Stimulated activated CD4-positive, alpha-beta T cell treated with anti-CD3 and anti-CD28 coated beads, Interleukin-1b, Interleukin-23, amount 100 ng/mL, for 48 hours (primary cell): ENCODE measurements around the gene KRT6B.
"Not testable (repeated sequence)": the region's sequence is repeated elsewhere in the genome, so short reads cannot be mapped to it uniquely, and the experiment has no call there.

Experiments used
- DNase-seq: peaks from one replicate; pipeline ENCODE4 v3.0.0-alpha.2; 2020

KRT6B gene

DNA sequence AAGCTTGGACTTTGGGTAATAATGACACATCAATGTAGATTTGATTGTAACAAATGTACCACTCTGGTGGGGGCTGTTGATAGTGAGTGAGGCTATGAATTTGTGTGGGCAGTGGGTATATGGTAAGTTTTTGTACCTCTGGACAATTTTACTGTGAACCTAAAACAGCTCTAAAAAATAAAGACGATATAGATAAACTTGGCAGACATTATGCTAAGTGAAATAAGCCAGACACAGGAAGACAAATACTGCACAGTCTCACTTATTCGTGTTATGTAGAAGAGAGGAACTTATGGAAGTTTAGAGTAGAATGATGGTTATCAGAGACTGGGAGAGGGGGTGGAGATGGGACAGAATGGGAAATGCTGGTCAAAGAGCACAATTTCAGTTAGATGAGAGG is 13.0 kb upstream of the KRT6B start:
- no peak for DNase-seq

DNA sequence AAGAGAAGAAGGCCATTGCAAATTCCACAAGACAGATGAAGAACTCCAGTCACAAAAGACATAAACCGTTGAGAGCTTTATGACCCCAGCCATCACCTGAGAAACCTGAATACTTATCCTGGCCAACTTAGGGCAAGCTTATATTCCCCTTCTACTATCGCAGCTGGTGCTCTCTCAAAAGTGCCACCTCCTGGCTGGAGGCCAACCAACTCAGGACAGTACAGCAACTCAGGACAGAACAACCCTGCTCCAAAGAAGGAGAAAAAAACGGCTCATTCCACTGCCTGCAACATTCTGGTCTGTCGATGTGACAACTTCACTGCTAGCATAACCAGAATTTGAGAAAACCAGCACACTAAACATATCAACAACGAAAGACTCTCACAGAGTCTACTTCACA is 9.7 kb upstream of the KRT6B start:
- DNase-seq: no peak

DNA sequence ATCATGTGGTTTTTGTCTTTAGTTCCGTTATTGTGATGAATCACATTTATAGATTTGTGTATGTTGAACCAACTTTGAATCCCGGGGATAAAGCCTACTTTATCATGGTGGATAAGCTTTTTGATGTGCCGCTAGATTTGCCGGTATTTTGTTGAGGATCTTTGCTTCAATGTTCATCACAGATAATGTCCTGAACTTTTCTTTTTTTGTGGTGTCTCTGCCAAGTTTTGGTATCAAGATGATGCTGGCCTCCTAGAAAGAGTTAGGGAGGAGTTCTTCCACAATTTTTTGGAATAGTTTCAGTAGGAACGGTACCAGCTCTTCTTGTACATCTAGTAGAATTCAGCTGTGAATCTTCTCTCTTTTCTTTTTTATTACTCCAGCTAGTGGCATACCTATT is 6.9 kb upstream of the KRT6B start:
- no peak for DNase-seq

DNA sequence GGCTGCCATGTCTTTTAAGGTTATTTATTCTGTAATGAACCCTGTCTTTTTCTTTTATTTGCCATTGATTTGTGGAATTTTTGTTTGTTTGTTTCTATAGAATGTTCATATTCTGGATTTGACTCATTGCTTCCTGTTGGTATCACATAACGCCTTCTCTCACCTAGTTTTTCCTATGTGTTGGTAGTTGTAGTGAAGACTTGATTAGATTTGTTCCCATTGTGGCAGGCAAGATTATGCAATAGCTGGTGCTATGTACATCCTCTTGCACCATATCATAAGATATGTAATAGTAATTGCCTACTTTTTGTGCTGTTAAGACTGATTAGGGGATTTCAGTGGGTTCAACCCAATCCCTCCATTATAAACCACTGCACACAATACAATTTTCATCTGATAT is 3.9 kb upstream of the KRT6B start:
- DNase-seq: no peak

DNA sequence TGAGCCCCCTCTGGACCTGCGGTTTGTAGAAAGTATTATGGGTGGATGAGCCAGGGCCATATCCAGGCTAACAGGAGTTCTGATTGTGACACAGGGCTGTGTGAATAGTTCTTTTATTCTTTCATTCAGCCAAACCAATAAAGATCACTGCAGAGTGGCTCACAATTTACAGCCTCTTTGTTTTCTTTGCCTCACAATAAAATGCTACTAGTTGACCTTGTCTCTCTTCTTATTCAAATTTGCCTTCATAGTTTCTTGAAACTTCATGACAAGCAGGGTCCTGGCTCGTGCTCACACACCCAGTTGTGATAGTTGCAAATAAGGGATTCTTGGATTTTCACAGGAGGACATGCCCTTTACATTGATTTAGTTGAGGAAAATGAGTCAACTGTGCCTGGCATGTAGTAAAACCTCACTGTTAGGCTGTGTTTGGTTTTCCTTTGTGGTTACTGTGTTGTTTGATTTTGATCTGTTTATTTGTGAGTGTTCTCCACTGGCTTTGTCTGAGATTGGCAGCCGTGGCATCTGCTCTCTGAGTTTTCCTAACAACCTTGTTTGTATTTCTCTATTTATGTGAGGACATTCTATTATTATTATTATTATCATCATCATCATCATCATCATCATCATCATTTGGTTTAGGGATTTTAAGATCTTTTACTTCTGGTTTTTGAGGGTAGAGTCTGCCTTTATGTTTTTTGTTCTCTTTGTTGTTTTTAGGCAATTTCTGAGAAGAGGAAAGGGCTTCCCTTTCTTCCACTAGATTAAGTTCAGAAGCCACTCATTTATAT is 2.7 kb upstream of the KRT6B start:
- DNase-seq: no peak

DNA sequence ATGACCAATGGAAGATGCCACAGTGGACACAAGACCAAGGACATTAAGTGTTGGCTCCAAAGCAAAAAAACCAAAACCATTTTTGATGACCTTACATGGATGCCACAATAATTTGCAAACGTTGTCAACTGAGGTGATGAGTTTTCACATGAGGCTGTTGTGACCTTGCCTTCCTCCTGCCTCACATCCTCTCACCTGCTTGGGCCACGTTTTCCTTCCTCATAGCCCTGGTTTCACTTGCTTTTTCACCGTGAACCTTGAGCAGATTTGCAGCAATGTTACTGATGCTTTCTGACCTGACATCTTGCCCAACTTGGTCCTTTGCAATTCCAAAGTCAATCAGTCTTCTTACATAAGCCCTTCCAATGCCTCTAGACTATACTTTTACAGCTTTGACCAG is 3.7 kb downstream of the KRT6B start:
- no peak for DNase-seq

DNA sequence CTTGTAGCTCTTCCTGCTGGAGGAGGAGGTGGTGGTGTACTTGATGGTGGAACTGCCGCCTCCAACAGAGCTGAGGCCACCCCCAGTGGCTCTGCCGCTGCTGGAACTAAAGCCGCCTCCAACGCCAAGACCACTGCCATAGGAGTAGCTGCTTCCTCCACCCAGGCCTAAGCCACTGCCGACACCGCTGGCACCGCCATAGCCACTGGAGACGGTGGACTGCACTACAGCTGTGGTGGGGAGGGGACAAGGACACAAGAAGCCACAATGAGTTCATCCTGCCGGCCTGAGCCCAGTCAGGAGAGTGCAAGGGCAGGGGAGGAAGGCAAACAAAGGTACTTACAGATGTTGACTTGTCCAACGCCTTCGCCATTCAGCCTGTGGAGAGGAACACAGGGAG is 4.8 kb downstream of the KRT6B start:
- not testable (repeated sequence) for DNase-seq

DNA sequence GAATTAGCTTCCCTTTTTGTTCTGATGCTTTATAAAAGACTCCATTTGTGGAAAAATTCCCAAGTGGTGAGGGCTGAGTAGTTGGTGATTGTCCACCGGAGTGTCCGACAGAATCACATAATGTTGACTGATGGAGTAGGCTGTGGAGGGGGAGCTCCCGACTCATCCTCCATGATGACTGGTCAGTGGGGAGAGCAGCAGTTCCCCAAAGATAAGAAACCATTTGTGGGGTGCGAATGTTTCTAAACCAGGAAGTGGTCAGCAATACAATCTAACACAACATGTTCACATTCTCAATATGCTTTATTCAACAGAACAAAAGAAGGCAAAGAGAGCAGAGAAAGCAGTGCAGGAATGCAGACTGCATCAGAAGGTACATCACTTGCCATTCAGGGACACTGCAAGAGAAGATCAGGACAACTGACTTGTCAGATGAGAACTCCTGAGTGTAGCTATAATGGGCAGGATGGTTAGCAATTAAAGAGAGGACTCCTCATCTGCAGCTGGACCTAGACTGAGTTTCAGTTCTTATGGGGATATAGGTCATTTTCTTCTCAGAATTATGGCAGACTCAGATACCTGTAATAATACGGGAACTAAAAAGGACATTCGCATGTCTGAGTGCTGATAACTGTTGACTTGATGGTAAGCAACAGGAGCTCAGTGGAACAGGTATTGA is 5.4 kb downstream of the KRT6B start:
- no peak for DNase-seq

DNA sequence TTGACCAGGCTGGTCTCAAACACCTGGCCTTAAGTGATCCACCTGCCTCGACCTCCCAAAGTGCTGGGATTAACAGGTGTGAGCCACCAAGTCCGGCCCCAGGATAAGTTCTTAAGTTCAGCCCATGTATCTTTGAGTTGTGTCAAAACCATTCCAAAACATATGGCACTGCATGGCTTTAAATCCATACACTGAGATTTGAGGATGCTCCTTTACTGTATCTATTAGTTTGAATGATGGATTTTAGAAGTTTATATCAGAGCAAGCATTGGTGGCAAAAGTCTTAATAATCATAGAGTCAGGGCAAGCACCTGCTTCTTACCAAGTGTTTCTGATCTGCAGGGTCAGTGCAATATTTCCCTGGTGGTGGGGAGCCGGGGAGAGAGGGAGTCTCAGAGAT is 6.1 kb downstream of the KRT6B start:
- DNase-seq: no peak

DNA sequence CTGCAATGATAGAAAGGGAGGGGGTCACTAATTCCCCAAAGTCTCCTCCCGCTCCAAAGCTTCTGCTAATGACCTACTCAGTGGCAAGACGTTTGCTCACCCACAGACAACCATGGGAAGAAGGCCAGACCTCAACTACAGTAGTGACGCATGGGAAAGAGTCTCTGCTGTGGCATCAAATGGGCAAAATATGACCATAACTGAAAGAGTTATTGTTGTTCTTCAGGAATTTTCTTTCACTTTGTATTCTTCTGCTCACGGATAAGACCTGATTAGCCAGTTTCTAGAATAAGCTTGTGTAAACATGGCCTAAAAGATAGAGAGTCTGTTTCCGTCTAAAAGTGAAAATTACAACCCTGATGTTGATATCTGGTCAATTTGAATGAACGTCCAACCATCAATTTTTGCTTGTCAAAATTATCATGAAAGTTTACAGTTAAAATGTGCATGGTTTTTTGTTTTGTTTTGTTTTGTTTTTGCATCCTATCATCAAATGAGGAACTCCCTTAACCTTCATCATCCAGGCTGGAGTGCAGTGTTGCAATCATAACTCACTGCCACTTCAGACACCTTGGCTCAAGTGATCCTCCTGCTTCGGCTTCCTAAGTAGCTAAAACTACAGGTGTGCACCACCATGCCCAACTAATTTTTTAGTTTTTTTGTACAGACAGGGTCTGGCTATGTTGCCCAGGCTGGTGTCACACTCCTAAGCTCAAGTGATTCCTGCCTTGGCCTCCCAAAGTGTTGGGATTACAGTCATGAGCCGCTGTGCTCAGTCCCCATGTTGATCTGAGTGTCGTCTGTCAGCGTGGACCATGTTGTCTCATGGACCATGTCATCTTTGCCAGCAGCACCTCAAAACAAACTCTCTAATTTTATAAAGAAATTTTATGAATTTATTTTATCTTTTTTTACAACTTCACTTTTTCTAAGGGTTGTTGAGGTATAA is 7.0 kb downstream of the KRT6B start:
- no peak for DNase-seq

DNA sequence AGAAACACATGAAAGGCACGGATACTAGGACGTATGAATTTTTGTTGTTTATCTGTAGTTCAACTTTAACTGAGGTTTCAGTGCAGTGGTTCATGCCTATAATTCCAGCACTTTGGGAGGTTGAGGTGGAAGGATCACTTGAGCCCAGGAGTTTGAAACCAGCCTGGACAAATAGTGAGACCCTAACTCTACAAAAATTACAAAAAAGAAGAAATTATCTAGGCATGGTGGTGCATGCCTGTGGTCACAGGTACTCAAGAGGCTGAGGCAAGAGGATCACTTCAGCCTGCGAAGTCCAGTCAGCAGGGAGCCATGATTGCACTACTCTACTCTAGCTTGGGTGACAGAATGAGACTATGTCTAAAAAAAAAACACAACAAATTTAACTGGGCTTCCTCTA is 8.0 kb downstream of the KRT6B start:
- DNase-seq: no peak

DNA sequence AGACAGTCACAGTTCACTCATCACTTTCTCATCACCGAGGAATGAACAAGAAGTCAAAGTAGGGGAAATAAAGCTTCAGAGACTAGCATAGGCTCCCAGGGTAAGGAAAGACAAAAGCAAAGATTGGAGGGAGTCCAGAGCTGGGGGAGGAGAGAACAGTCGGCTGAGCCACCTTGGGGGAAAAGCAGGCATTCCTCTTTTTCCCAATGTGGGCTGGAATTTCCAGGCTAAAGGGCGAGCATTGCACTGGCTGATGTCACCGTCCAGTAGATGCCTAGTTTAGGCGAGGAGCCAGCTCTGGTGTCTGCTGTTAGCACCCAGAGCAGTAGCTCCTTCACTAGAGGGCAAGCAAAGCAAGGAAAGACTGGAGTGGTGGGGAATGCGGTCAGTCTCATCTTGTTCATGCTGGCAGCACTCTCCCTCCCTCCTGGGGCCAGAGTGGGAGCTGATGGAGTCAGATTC is 9.3 kb downstream of the KRT6B start:
- DNase-seq: no peak

DNA sequence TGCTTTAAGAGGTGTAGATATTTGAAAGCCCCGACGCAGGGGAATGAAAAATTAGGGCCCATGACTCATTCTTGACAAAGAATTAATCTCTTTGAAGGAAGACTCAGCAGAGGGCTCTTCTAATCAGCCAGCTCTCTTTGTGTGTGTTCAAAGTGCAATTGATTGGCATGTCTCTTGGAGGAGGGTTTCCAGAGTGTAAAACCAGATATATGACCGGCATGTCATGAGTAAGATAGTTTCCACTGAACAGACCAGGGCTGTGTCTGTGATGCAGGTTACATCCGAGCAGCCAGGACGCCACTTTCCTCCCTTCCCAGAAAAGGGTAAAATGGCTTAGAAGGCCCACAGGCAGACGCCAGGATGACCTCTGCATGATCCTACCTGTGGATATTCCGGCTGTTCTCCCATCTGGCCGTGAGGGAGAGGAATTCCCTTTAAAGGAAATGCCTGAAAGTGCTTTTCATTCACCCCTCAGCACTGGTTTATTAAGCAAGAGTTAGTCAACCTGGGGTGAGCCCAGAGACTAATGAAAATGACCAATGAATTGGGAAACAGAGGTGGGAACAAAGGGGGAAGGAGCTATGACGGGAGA is 10.5 kb downstream of the KRT6B start:
- DNase-seq: no peak

DNA sequence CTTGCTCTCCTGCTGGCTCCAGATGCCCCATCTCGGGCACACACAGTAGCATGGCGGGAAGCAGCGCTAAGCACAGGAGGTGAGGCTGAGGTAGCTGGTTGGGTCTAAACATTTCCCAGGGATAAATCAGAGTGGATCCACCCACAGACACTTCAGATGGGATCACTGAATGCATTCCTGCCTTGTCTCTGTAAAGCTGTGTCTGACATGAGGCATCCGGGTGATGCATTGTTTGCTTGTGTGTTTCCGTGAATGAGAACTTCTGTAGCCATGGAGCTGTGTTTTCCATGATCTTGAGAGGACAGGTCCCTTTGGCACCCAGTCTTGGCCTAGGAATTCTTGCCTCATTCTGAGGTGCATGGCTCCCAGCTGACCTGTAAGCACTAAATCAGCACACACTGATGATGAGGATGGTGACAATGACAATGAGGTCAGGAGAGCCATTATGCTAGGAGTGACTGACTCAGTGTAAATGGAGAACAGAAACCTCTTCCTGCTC is 11.1 kb downstream of the KRT6B start:
- DNase-seq: no peak

DNA sequence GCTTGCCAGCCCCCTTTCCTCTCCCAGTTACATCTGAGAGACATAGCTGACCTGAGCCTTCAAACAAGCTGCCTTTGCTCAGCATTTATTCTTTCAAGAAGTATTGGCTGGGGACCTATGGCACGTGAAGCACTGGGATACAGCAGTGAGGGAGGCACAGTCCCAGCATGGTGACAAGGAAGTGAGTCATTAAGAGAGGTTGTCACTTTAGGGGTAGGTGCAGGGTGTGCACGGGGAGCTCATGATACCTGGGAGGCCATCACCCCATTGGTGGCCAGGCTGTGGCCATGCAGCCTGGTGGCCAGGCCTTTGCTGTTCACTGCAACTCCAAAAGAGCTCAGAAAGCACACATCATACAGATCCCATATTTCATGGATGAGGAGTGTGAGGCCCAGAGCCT is 12.1 kb downstream of the KRT6B start:
- DNase-seq: no peak

DNA sequence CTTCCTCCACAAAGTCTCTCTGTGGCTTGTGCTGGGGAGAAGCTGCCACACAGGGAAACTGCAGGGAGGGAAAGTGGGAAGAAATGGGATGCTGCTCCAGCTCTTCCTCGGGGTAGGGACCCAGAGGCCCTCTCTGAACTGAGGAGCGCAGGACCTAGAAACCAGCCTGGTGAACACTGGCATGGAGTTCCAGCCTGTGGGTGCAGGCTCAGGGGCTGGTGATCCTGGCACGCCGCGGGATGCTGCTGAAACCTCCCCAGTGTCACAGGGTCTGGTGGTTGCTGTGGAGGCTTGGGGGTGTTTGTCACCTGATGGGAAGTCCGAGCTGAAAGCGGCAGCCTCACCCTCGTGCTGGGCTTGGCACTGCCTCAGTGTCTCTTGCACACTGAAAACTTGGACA is 12.5 kb downstream of the KRT6B start:
- no peak for DNase-seq

DNA sequence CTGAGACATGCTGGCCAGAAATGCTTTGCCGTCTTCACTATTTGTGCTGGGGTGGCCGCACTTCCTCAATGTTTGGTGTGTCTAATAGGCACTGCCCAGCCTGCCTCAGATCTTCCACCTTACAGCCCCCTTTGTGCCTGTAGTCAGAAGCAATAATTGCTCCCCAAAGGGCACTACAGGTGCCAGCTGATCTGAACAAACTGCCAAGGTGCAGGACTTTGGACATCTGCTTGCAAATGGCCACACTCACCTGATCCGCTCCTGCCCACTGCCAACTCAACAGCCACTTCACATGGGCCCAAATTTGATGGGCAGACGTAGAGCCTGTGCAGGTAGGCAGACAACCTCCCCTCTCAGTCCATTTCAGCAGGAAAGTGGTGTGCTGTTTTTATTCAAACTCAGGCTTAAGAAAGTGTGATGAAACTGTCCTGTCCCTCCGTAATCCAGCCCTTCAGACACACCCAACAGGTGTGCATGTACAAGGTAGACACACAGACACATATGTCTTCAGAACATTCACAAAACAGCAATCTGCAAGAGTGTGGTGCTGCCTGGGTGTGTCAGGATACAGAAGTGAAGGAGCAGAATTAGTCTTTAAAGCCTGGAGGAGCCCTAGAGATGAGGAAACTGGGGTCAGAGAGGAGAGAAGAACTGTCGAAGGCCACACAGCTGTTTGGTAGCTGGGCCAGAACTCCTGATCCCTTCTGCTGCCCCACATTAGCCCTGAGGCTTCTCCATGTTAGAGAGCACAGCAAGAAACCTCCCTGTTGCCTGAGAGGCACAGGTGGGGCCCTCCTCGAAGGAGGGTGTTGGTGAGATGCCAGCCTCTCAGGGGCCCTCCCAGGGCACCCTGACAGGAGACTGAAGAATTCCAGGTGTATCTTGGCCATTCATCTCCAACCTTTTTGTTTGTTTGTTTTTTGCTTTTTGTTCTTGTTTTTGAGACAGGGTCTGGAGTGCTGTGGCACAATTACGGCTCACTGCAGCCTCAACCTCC is 13.3 kb downstream of the KRT6B start:
- DNase-seq: no peak

DNA sequence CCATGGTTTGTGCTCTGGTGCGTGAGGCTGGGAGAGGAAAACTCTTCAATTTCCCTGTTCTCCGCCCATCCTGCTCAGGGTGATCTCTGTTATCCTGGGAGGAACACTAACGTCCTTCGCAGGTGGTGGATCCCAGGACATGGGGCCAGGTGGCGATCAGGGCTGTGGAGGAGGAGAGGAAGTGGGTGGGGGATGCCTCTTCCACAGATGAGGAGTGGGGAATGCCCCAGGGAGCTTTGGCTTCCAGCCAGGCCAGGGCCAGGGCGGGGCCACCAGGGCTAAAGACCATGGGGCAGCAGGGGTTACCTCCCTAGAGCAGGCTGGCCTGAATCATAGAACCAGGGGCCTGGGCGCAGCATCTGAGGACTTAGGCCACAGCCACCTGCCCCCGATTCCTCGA is 14.4 kb downstream of the KRT6B start:
- DNase-seq: no peak

DNA sequence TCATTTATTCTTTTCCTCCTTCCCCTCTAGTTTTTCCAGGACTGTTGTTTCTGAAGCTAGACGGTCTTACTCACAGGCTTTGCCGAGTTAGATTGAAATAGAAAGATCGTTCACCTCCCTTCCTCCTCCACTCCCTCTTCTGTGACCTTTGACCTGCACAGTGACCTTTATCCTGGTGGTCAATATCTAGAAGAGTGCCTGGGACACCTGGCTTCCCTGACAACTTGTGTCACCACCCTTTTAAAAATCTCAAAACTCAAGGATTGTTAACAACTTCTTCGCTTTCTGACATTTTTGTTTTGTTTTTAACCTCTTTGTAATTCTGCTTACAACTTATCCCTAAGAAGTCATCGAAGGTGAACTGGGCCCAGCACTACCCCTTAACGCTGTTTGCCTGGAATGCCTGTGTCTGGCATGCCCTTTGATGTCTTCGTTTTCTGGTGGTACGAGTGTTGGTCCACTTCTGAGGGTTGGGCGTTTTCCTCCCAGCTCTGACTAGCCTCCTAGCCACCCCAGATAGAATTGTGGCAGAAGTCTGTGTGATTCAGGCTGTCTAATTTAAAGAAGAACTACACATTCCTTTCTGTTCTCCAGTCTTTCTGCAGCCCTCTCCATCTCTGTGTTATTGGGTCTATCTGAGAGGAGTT is 15.0 kb downstream of the KRT6B start:
- DNase-seq: no peak

DNA sequence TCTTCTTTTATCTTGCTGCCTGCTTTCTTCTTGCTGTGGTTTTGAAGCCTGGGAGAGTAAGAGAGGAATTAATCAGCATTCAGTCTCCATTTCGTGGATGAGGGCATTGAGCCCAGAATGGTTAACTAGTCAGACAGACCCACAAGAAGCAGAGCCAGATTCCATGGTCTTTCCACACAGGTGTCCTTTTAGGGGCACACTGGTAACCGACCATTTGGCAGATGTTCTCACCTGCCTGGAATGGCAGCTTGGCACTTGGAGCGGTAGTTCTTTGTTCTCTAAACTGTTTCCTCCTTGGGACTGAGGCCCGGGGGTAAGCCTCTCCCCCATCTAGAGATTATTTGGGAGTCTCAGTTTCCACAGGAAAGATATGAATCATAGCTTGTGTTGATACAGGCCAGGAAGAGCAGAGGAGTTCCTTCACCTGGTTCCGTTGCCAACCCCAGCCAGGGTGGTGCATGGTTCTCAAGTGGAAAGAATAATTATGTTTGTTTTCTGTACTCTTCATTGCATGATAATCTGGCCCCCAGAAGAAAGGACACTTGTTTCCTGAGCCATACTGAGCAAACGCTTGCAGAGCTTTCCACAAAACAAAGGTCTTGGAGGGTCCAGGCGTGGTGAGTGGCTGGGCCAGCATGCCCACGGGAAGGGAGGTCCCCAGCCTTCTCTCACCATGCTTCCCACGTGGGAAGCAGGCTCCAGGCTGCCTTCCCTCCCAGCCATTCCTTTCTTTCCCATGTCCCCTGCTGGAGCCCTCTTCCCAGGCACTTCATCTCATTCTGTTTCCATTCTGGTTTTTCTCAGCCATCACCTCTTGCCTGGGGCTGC is 15.7 kb downstream of the KRT6B start:
- no peak for DNase-seq
